Measurements from ENCODE around the gene THSD4. TPM values are rescaled to one million over a fixed set of nuclear protein-coding genes. Genes with fewer than 3 reads are reported as not detected.

The THSD4 gene
- total and polyA plus RNA-seq, 3 experiments from 2014 or later: not detected

DNA sequence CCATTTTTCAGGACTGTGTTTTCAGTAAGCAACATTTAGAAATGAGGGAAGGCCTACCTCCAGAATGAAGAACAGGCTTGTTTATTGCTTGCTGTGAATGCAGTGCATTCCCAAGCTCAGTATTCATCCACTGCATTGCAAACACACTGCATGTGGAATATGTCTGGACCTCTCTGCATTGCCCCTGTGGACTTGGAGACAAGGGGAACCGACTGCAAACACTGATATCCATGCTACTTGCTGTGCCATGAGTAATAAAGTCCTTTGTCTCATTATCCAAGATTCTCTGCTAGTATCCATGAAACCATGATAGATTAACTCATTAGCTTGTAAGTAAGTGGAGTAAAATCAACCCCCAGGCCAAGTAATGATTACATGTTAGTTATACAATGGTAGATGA, 393.9 kb downstream of the THSD4 start:
- no peaks in the 10 kb centered on the region for H3K4me1 Mint-ChIP-seq
- no peak for DNase-seq
- H3K4me3 ChIP-seq (ENCODE audit: low read length): no peak overlapping the region
- H3K9me3 ChIP-seq (ENCODE audit: low read length): no peaks in the 10 kb centered on the region
- H3K4me1 ChIP-seq (ENCODE audit: insufficient read depth, low read length): no peaks in the 10 kb centered on the region
- H3K4me3 Mint-ChIP-seq: no peak overlapping the region
- ChIA-PET CTCF (no interaction called here), POLR2A (no interaction called here)
- peaks cover 0 to 3% (median 0%) of the 10 kb centered on the region in 5 donors for H3K9me3 Mint-ChIP-seq
- no peak overlapping the region for H3K27ac ChIP-seq (ENCODE audit: low read depth, low read length)
- H3K36me3 Mint-ChIP-seq: no peaks in the 10 kb centered on the region
- H3K27me3 Mint-ChIP-seq: peaks cover 0 to 9% of the 10 kb centered on the region in 2 donors
- H3K27ac Mint-ChIP-seq: no peak overlapping the region
- H3K27me3 ChIP-seq (ENCODE audit: insufficient read depth, low read length, poor library complexity, severe bottlenecking): no peaks in the 10 kb centered on the region
- H3K36me3 ChIP-seq (ENCODE audit: insufficient read depth, low read length): no peaks in the 10 kb centered on the region

DNA sequence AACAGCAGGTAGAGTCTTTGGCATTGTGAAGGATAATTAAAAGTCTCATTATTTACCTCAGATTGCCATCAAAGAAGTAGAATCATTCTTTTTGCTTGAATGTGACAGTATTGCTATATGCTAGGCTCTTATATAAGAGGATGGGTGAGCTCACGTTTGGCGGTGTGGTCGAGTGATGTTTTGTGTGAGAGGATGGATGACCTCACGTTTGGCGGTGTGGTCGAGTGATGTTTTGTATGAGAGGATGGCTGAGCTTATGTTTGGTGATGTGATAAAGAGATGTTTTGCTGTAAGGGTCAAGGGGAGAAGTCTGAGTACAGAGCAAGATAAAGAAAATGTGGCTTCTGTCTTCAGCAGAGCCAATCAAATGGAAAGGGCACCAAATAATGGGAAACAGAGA, 395.5 kb downstream of the THSD4 start:
- Histone ChIP-seq H3K9me3 (ENCODE audit: low read length) (no peaks in the 10 kb centered on the region), H3K27me3 (ENCODE audit: insufficient read depth, low read length, poor library complexity, severe bottlenecking) (no peaks in the 10 kb centered on the region), H3K36me3 (ENCODE audit: insufficient read depth, low read length) (no peaks in the 10 kb centered on the region), H3K27ac (ENCODE audit: low read depth, low read length) (no peak overlapping the region), H3K4me1 (ENCODE audit: insufficient read depth, low read length) (no peaks in the 10 kb centered on the region), H3K4me3 (ENCODE audit: low read length) (no peak overlapping the region)
- Mint-ChIP-seq H3K9me3 (peaks cover 0 to 2% (median 0%) of the 10 kb centered on the region in 5 donors), H3K36me3 (no peaks in the 10 kb centered on the region), H3K27ac (no peak overlapping the region), H3K27me3 (peaks cover 0 to 14% of the 10 kb centered on the region in 2 donors), H3K4me3 (no peak overlapping the region), H3K4me1 (no peaks in the 10 kb centered on the region)
- ChIA-PET CTCF (no interaction called here), POLR2A (no interaction called here)
- no peak for DNase-seq

- H3K36me3 Mint-ChIP-seq: no peaks in the 10 kb centered on the region
- Histone ChIP-seq H3K4me1 (ENCODE audit: insufficient read depth, low read length) (no peaks in the 10 kb centered on the region), H3K36me3 (ENCODE audit: insufficient read depth, low read length) (no peaks in the 10 kb centered on the region), H3K9me3 (ENCODE audit: low read length) (no peaks in the 10 kb centered on the region), H3K27me3 (ENCODE audit: insufficient read depth, low read length, poor library complexity, severe bottlenecking) (no peaks in the 10 kb centered on the region), H3K27ac (ENCODE audit: low read depth, low read length) (no peak overlapping the region), H3K4me3 (ENCODE audit: low read length) (no peak overlapping the region)
- H3K27me3 Mint-ChIP-seq: peaks cover 0 to 14% of the 10 kb centered on the region in 2 donors
- POLR2A ChIA-PET: no interaction called here
- no peak overlapping the region for H3K27ac Mint-ChIP-seq
- no peak for DNase-seq
- no peaks in the 10 kb centered on the region for H3K4me1 Mint-ChIP-seq
- no peak overlapping the region for H3K4me3 Mint-ChIP-seq
- CTCF ChIA-PET: no interaction called here
- H3K9me3 Mint-ChIP-seq: no peaks in the 10 kb centered on the region
Observed at GRCh38 chr15:71511796-71512681, 396.8 kb downstream of the THSD4 start.

GRCh38 chr15:71512682-71513006, 397.4 kb downstream of the THSD4 start:
- Histone ChIP-seq H3K4me3 (ENCODE audit: low read length) (no peak overlapping the region), H3K36me3 (ENCODE audit: insufficient read depth, low read length) (no peaks in the 10 kb centered on the region), H3K4me1 (ENCODE audit: insufficient read depth, low read length) (no peaks in the 10 kb centered on the region), H3K9me3 (ENCODE audit: low read length) (no peaks in the 10 kb centered on the region), H3K27ac (ENCODE audit: low read depth, low read length) (no peak overlapping the region), H3K27me3 (ENCODE audit: insufficient read depth, low read length, poor library complexity, severe bottlenecking) (no peaks in the 10 kb centered on the region)
- Mint-ChIP-seq H3K27ac (no peak overlapping the region), H3K4me1 (no peaks in the 10 kb centered on the region), H3K9me3 (no peaks in the 10 kb centered on the region), H3K27me3 (peaks cover 0 to 20% of the 10 kb centered on the region in 2 donors), H3K36me3 (no peaks in the 10 kb centered on the region), H3K4me3 (no peak overlapping the region)
- no peak for DNase-seq
- CTCF ChIA-PET: no interaction called here
- POLR2A ChIA-PET: no interaction called here

GRCh38 chr15:71515375-71516186, 400.3 kb downstream of the THSD4 start:
- no peak for DNase-seq
- peaks cover 0 to 2% (median 0%) of the 10 kb centered on the region in 5 donors for H3K9me3 Mint-ChIP-seq
- ChIA-PET CTCF (no interaction called here), POLR2A (no interaction called here)
- no peak overlapping the region for H3K4me3 ChIP-seq (ENCODE audit: low read length)
- H3K27me3 Mint-ChIP-seq: peaks cover 0 to 33% of the 10 kb centered on the region in 2 donors
- H3K36me3 ChIP-seq (ENCODE audit: insufficient read depth, low read length): no peaks in the 10 kb centered on the region
- no peak overlapping the region for H3K4me3 Mint-ChIP-seq
- H3K4me1 Mint-ChIP-seq: no peaks in the 10 kb centered on the region
- no peak overlapping the region for H3K27ac Mint-ChIP-seq
- H3K27ac ChIP-seq (ENCODE audit: low read depth, low read length): no peak overlapping the region
- H3K4me1 ChIP-seq (ENCODE audit: insufficient read depth, low read length): no peaks in the 10 kb centered on the region
- H3K36me3 Mint-ChIP-seq: no peaks in the 10 kb centered on the region
- no peaks in the 10 kb centered on the region for H3K9me3 ChIP-seq (ENCODE audit: low read length)
- no peaks in the 10 kb centered on the region for H3K27me3 ChIP-seq (ENCODE audit: insufficient read depth, low read length, poor library complexity, severe bottlenecking)

- no peaks in the 10 kb centered on the region for H3K36me3 Mint-ChIP-seq
- H3K27me3 Mint-ChIP-seq: peaks cover 3 to 36% of the 10 kb centered on the region in 2 donors
- no peak overlapping the region for H3K4me3 Mint-ChIP-seq
- H3K27ac Mint-ChIP-seq: no peak overlapping the region
- no peaks in the 10 kb centered on the region for H3K36me3 ChIP-seq (ENCODE audit: insufficient read depth, low read length)
- H3K4me1 Mint-ChIP-seq: no peaks in the 10 kb centered on the region
- no peaks in the 10 kb centered on the region for H3K4me1 ChIP-seq (ENCODE audit: insufficient read depth, low read length)
- no peak overlapping the region for H3K4me3 ChIP-seq (ENCODE audit: low read length)
- CTCF ChIA-PET: no interaction called here
- H3K9me3 ChIP-seq (ENCODE audit: low read length): no peaks in the 10 kb centered on the region
- POLR2A ChIA-PET: no interaction called here
- no peak overlapping the region for H3K27ac ChIP-seq (ENCODE audit: low read depth, low read length)
- peaks cover 0 to 2% (median 0%) of the 10 kb centered on the region in 5 donors for H3K9me3 Mint-ChIP-seq
- DNase-seq: no peak
- no peaks in the 10 kb centered on the region for H3K27me3 ChIP-seq (ENCODE audit: insufficient read depth, low read length, poor library complexity, severe bottlenecking)
Observed at GRCh38 chr15:71517751-71518150, 402.5 kb downstream of the THSD4 start.

DNA sequence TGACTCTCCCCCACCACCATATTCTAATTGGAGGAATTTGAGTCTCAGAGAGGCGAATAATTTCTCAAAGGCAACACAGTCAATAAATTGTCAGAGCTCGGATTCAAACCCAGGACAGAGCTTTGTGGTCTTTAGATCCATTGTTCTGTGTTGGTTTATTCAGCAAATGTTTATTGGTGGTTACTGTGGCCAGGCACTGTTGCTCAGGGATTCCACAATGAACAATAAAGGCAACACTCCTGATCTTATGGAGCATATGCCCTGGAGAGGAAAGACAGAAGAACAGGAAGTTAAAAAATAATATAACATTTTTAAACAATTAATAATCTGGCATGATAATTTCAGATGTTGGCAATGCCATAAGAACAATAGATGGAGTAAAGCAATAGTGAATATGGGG, 403.4 kb downstream of the THSD4 start:
- DNase-seq: no peak
- ChIA-PET POLR2A (no interaction called here), CTCF (no interaction called here)
- H3K9me3 Mint-ChIP-seq: peaks cover 0 to 2% (median 0%) of the 10 kb centered on the region in 5 donors
- no peaks in the 10 kb centered on the region for H3K36me3 Mint-ChIP-seq
- no peaks in the 10 kb centered on the region for H3K4me1 Mint-ChIP-seq
- Histone ChIP-seq H3K4me3 (ENCODE audit: low read length) (no peak overlapping the region), H3K9me3 (ENCODE audit: low read length) (no peaks in the 10 kb centered on the region), H3K27me3 (ENCODE audit: insufficient read depth, low read length, poor library complexity, severe bottlenecking) (no peaks in the 10 kb centered on the region), H3K4me1 (ENCODE audit: insufficient read depth, low read length) (no peaks in the 10 kb centered on the region), H3K36me3 (ENCODE audit: insufficient read depth, low read length) (no peaks in the 10 kb centered on the region), H3K27ac (ENCODE audit: low read depth, low read length) (no peak overlapping the region)
- H3K4me3 Mint-ChIP-seq: no peak overlapping the region
- no peak overlapping the region for H3K27ac Mint-ChIP-seq
- peaks cover 3 to 35% of the 10 kb centered on the region in 2 donors for H3K27me3 Mint-ChIP-seq

DNA sequence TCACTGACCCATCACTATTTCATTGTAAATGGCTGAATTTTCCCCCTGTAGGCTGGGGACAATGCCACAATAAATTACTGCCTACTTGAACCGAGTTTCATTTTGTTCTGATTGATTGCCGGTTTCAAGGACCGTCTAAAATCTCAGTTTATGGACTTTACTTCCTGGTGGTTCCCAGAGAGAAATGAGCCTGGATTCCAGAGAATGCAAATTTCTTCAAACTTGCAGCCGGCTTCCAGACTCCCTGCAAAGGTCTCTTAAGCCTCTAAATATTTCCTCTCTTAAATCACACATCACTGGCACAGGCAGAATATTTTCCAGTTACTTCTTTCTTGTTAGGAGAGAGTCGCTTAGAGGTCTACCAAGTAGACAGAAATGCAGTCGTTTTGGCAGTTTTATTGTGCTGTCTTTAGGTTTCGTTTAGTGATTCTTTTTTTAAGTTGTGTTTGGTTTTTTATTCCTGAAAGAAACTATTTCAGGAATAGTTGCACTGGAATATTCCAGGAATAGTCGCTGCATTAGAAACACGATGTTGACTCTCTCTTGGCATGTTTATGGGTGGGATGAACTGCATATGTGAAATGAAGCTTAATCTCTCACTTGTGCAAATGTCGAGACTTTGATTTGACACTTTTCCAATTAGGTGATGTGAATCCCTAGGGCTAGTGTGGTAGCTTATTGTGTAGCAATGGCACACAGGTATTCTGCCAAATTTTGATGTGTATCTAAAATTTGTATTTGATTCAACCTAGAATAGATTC, 411.0 kb downstream of the THSD4 start:
- DNase-seq: no peak
- H3K4me1 ChIP-seq (ENCODE audit: insufficient read depth, low read length): no peaks in the 10 kb centered on the region
- H3K4me3 ChIP-seq (ENCODE audit: low read length): no peak overlapping the region
- no peaks in the 10 kb centered on the region for H3K4me1 Mint-ChIP-seq
- H3K9me3 ChIP-seq (ENCODE audit: low read length): no peaks in the 10 kb centered on the region
- CTCF ChIA-PET: no interaction called here
- peaks cover 5% of the 10 kb centered on the region for H3K27me3 ChIP-seq (ENCODE audit: insufficient read depth, low read length, poor library complexity, severe bottlenecking)
- peaks cover 0 to 1% (median 0%) of the 10 kb centered on the region in 5 donors for H3K9me3 Mint-ChIP-seq
- peaks cover 16 to 61% of the 10 kb centered on the region in 2 donors for H3K27me3 Mint-ChIP-seq
- no peaks in the 10 kb centered on the region for H3K36me3 ChIP-seq (ENCODE audit: insufficient read depth, low read length)
- H3K36me3 Mint-ChIP-seq: no peaks in the 10 kb centered on the region
- H3K4me3 Mint-ChIP-seq: no peak overlapping the region
- POLR2A ChIA-PET: no interaction called here
- H3K27ac ChIP-seq (ENCODE audit: low read depth, low read length): no peak overlapping the region
- no peak overlapping the region for H3K27ac Mint-ChIP-seq

Data from CD8-positive, alpha-beta memory T cell (primary cell).